Small intestine (tissue), 7 donors: ENCODE measurements around the gene CCDC138. TPM values are rescaled to one million over a fixed set of nuclear protein-coding genes. Genes with fewer than 3 reads are reported as not detected.

Experiments
- DNase-seq, 2 donors: peaks; one replicate each; pipeline versions ENCODE4 v3.0.0 to v3.0.0-alpha.2; 2013
- FAIRE-seq: peaks from 2 replicates; lab custom pipeline; 2012; peaks lifted over from hg19 to GRCh38; lab: Jason Lieb, UNC
- H3K27ac ChIP-seq, 3 donors: one replicate each; pipeline ENCODE4 v1.5.1; 2013; ENCODE audit warnings: low read length in 2 of 3, mild to moderate bottlenecking in 2 of 3, control low read depth in 1 of 3, inconsistent platforms in 1 of 3, low read depth in 1 of 3, moderate library complexity in 1 of 3
- H3K27me3 ChIP-seq, 3 donors: one replicate each; pipeline ENCODE4 v1.6.1; 2013; ENCODE audit warnings: low read length in 3 of 3, inconsistent platforms in 1 of 3; ENCODE audit not compliant: control insufficient read depth in 3 of 3, insufficient read depth in 3 of 3
- H3K36me3 ChIP-seq, 3 donors: one replicate each; pipeline ENCODE4 v1.6.1; 2013; ENCODE audit warnings: low read length in 3 of 3, inconsistent platforms in 1 of 3, low read depth in 1 of 3, mild to moderate bottlenecking in 1 of 3, moderate library complexity in 1 of 3; ENCODE audit not compliant: control insufficient read depth in 3 of 3, insufficient read depth in 2 of 3
- H3K4me1 ChIP-seq, 3 donors: one replicate each; pipeline ENCODE4 v1.6.1; 2013; ENCODE audit warnings: low read length in 2 of 3, inconsistent platforms in 1 of 3, low read depth in 1 of 3, mild to moderate bottlenecking in 1 of 3, moderate library complexity in 1 of 3; ENCODE audit not compliant: control insufficient read depth in 3 of 3, insufficient read depth in 2 of 3
- H3K4me3 ChIP-seq, 3 donors: one replicate each; pipeline ENCODE4 v1.5.1; 2013; ENCODE audit warnings: low read length in 3 of 3, control low read depth in 1 of 3, inconsistent platforms in 1 of 3, low read depth in 1 of 3, mild to moderate bottlenecking in 1 of 3, moderate library complexity in 1 of 3
- H3K9me3 ChIP-seq, 2 donors: one replicate each; pipeline ENCODE4 v1.6.1; 2013; ENCODE audit warnings: low read depth in 1 of 2, low read length in 1 of 2; ENCODE audit not compliant: control insufficient read depth in 2 of 2, insufficient read depth in 1 of 2
- WGBS, 3 donors: extraction: QIAGEN DNeasy Blood & Tissue Kit; methylation state at CpG; one replicate each; pipeline ENCODE4 v1.1.7; 2013; 5-methylcytosine and 5-hydroxymethylcytosine counted together
- polyA plus RNA-seq, 4 donors: library from polyadenylated mRNA; stranded (reverse) in 3 of 4; unstranded in 1 of 4; fragments of 200-250 nt in 3 of 4; fragments of 120-200 nt in 1 of 4; gene quantifications; one replicate each; pipeline versions ENCODE4 v1.2.1 to v1.2.3, GENCODE V29; 2013
- donor health status: healthy with polysubstance abuse.
- donor health status: control.
- donor health status: control.
- donor health status: Bipolar disorder and iron deficiency.
- donor health status: healthy.

CCDC138 gene
- polyA plus RNA-seq, 4 donors = 0.89 to 6.2 (median 2.2) TPM

DNA sequence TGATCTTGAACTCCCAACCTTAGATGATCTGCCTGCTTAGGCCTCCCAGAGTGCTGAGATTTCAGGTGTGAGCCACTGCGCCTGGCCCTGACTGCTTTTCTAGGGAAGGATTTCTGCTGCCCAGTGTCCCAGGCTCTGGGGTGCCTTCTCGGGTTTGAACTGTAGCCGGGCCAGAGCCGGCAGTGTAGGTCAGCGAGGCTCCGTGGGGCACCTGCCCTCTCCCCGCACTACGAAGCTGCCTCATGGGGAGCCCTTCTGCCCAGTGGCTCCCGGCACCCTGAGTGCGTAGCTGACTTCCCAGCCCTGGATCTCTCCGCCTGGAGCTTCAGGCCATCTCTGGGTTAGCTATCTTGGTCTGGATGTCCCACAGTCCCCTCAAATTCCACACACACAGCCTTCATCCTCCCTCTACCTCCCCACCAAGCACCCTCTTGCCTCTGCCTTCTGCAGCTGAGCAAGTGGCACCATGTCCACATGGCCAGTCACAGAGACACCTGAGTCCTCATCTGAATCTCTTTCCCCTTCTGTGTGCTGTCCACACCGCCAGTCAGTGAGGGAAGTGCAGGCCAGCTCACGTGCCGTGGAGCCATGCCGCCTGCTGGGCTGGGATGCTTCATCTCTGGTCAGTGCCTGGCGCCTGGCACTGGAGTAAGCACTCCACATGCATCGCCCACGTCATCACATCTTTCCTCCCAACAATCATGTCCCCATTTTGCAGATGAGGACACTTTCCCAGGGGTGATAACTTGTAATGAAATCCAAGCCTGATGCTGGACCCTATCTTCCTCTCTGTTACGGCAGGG, 133.2 kb downstream of the CCDC138 start:
- H3K36me3 ChIP-seq = no peaks in the 10 kb centered on the region
- no peak for FAIRE-seq
- H3K27ac ChIP-seq = no peak overlapping the region
- DNase-seq = no peak
- no peaks in the 10 kb centered on the region for H3K4me1 ChIP-seq
- H3K27me3 ChIP-seq = peaks cover 0 to 2% (median 0%) of the 10 kb centered on the region in 3 donors
- H3K4me3 ChIP-seq = no peak overlapping the region
- 89 to 95% (median 93%) methylated on average over 19 of the region's 19 CpGs for WGBS, 3 donors
- no peaks in the 10 kb centered on the region for H3K9me3 ChIP-seq

- no peaks in the 10 kb centered on the region for H3K36me3 ChIP-seq
- H3K4me3 ChIP-seq = no peak overlapping the region
- no peaks in the 10 kb centered on the region for H3K4me1 ChIP-seq
- no peak overlapping the region for H3K27ac ChIP-seq
- WGBS, 3 donors = 72 to 77% (median 75%) methylated on average over 7 of the region's 7 CpGs
- H3K9me3 ChIP-seq = no peaks in the 10 kb centered on the region
- DNase-seq = no peak
- no peak for FAIRE-seq
- H3K27me3 ChIP-seq = peaks cover 0 to 2% (median 0%) of the 10 kb centered on the region in 3 donors
Observed at GRCh38 chr2:108920686-108921085, 134.1 kb downstream of the CCDC138 start.

GRCh38 chr2:108921096-108922030, 134.8 kb downstream of the CCDC138 start:
- no peaks in the 10 kb centered on the region for H3K36me3 ChIP-seq
- no peaks in the 10 kb centered on the region for H3K4me1 ChIP-seq
- FAIRE-seq (no peak), DNase-seq (no peak)
- H3K9me3 ChIP-seq = no peaks in the 10 kb centered on the region
- H3K27me3 ChIP-seq = peaks cover 0 to 2% (median 0%) of the 10 kb centered on the region in 3 donors
- no peak overlapping the region for H3K27ac ChIP-seq
- 78 to 86% (median 80%) methylated on average over 16 of the region's 16 CpGs for WGBS, 3 donors
- H3K4me3 ChIP-seq = no peak overlapping the region

GRCh38 chr2:108922141-108922915, 135.8 kb downstream of the CCDC138 start:
- H3K36me3 ChIP-seq = no peaks in the 10 kb centered on the region
- H3K27ac ChIP-seq = no peak overlapping the region
- FAIRE-seq (no peak), DNase-seq (no peak)
- H3K4me3 ChIP-seq = no peak overlapping the region
- peaks cover 0 to 2% (median 0%) of the 10 kb centered on the region in 3 donors for H3K27me3 ChIP-seq
- WGBS, 3 donors = 78 to 84% (median 82%) methylated on average over 11 of the region's 11 CpGs
- H3K4me1 ChIP-seq = no peaks in the 10 kb centered on the region
- H3K9me3 ChIP-seq = no peaks in the 10 kb centered on the region

DNA sequence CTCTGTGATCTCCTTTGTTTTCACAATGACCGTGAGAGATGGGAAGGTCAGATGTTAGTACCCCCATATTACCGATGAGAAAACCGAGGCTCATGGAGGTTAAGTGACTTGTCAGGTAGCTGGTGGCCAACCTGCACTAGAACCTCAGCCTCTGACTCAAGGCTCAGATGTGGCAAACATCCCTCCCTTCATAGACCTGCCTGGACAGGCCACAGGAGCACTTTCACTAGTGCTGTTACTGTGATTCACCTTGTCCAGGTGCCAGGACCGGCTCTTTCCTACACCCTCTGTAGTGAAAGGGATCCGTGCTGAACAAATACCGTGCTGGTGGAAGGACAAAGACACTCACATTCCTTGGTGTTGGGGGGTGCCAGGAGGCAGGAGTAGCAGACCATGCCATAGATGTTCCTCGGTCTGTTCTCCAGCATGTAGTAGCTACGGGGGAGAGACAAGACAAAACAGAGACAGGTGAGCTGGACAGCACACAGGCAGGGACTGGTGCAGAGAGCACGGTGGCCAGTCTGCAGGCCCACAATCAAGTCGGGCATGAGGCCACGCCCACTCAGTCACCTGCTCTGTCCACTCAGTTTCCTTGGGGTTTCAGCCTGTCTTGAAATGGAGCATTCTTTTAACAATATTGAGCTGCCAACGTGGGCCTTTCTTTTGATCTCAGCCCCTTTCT, 136.6 kb downstream of the CCDC138 start:
- 57 to 81% (median 69%) methylated on average over 11 to 12 of the region's 12 CpGs for WGBS, 3 donors
- FAIRE-seq = no peak

GRCh38 chr2:108923736-108924579, 137.4 kb downstream of the CCDC138 start:
- Histone ChIP-seq H3K27me3 (peaks cover 0 to 2% (median 0%) of the 10 kb centered on the region in 3 donors), H3K4me3 (no peak overlapping the region), H3K4me1 (no peaks in the 10 kb centered on the region), H3K9me3 (no peaks in the 10 kb centered on the region), H3K36me3 (peaks cover 0 to 2% (median 0%) of the 10 kb centered on the region in 3 donors), H3K27ac (no peak overlapping the region)
- 76 to 83% (median 82%) methylated on average over 13 of the region's 13 CpGs for WGBS, 3 donors
- DNase-seq (no peak), FAIRE-seq (no peak)

More for the DNA sequence above, 136.6 kb downstream of the CCDC138 start:
- no peak for DNase-seq
- Histone ChIP-seq H3K4me3 (no peak overlapping the region), H3K27ac (no peak overlapping the region), H3K27me3 (peaks cover 0 to 2% (median 0%) of the 10 kb centered on the region in 3 donors), H3K9me3 (no peaks in the 10 kb centered on the region), H3K4me1 (no peaks in the 10 kb centered on the region), H3K36me3 (no peaks in the 10 kb centered on the region)

DNA sequence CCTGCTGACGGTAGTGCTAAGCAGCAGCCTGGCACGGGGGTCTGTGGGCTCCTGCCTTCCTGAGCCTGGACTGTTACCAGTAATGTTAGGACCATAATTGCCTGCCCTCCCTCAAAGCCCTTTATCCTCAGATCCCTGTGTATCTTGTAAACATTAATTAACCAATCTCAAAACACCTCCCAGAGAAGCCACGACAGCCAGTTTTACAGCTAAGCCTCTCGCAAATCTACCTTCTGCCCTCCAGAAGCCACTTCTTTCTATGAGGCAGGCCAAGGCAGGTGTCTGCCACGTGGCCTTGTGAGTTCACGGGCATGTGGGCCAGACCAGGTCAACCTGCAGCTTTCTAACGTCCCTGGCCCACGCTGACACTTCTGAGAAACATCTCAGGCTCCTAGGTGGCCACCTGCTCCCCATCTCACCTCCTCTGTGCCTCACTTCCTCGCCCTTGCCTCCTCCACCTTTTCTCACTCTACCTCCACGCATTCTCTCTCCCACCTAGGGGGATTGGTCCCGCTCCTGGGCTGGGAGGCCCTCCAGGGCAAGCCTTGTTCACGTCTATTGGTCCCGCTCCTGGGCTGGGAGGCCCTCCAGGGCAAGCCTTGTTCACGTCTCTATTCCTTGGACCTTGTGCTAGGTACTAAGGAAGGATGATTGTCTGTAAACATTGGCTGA, 138.1 kb downstream of the CCDC138 start:
- DNase-seq = no peak
- Histone ChIP-seq H3K4me1 (no peaks in the 10 kb centered on the region), H3K27me3 (peaks cover 0 to 2% (median 0%) of the 10 kb centered on the region in 3 donors), H3K4me3 (no peak overlapping the region), H3K9me3 (no peaks in the 10 kb centered on the region), H3K36me3 (peaks cover 0 to 5% (median 0%) of the 10 kb centered on the region in 3 donors), H3K27ac (no peak overlapping the region)
- FAIRE-seq = no peak
- 56 to 70% (median 64%) methylated on average over 14 of the region's 14 CpGs for WGBS, 3 donors
